Keratinocyte (primary cell): ENCODE measurements around the gene ACSS2. TPM values are rescaled to one million over a fixed set of nuclear protein-coding genes. Genes with fewer than 3 reads are reported as not detected.

Experiments used
- DNase-seq: peaks from one replicate; pipeline ENCODE4 v3.0.0-alpha.2; 2011; ENCODE audit warnings: low read depth, missing footprints, low spot score
- FAIRE-seq: peaks from 2 replicates; lab custom pipeline; 2011; peaks lifted over from hg19 to GRCh38; lab: Jason Lieb, UNC
- H2AFZ ChIP-seq: 2 replicates; pipeline ENCODE4 v1.6.0; 2012; ENCODE audit warnings: low read length, control low read depth, inconsistent platforms; ENCODE audit not compliant: control insufficient read depth
- H3K27ac ChIP-seq: 2 replicates; pipeline ENCODE4 v1.5.1; 2011; ENCODE audit warnings: low read length; ENCODE audit not compliant: control insufficient read depth, insufficient read depth
- H3K27me3 ChIP-seq: 3 replicates; pipeline ENCODE4 v1.6.0; 2011; ENCODE audit warnings: low read length; ENCODE audit not compliant: control insufficient read depth, insufficient read depth; ENCODE audit errors: extremely low read depth
- H3K36me3 ChIP-seq, 2 experiments: 2 replicates in 1 of 2; 3 replicates in 1 of 2; pipeline ENCODE4 v1.5.1; 2011; ENCODE audit warnings: low read length in 2 of 2, mild to moderate bottlenecking in 1 of 2; ENCODE audit not compliant: control insufficient read depth in 2 of 2, insufficient read depth in 2 of 2; ENCODE audit errors: extremely low read depth in 1 of 2
- H3K4me1 ChIP-seq: 3 replicates; pipeline ENCODE4 v1.5.1; 2011; ENCODE audit warnings: low read length; ENCODE audit not compliant: control insufficient read depth, insufficient read depth; ENCODE audit errors: extremely low read depth
- H3K4me2 ChIP-seq: 3 replicates; pipeline ENCODE4 v1.6.0; 2011; ENCODE audit warnings: low read depth, low read length; ENCODE audit not compliant: control insufficient read depth, insufficient read depth; ENCODE audit errors: extremely low read depth
- H3K4me3 ChIP-seq, 3 experiments: fragments of 200-600 bp in 1 of 3; sonication (generic) in 1 of 3; 2 replicates in 2 of 3; 3 replicates in 1 of 3; pipeline ENCODE4 v1.5.1; 2011 to 2016; ENCODE audit warnings: low read length in 3 of 3, mild to moderate bottlenecking in 3 of 3, control low read depth in 2 of 3, inconsistent platforms in 1 of 3, low read depth in 1 of 3, mixed read lengths in 1 of 3, mixed run types in 1 of 3, moderate library complexity in 1 of 3; ENCODE audit not compliant: control insufficient read depth in 2 of 3, insufficient read depth in 2 of 3; ENCODE audit errors: extremely low read depth in 1 of 3
- H3K79me2 ChIP-seq: 2 replicates; pipeline ENCODE4 v1.6.0; 2012; ENCODE audit warnings: low read length; ENCODE audit not compliant: control insufficient read depth, insufficient read depth
- H3K9ac ChIP-seq: 3 replicates; pipeline ENCODE4 v1.6.0; 2011; ENCODE audit warnings: low read length; ENCODE audit not compliant: control insufficient read depth, insufficient read depth; ENCODE audit errors: extremely low read depth
- H3K9me1 ChIP-seq: 3 replicates; pipeline ENCODE4 v1.6.0; 2011; ENCODE audit warnings: low read length; ENCODE audit not compliant: control insufficient read depth, insufficient read depth; ENCODE audit errors: extremely low read depth
- H3K9me3 ChIP-seq: 2 replicates; pipeline ENCODE4 v1.5.1; 2012; ENCODE audit warnings: low read depth, low read length; ENCODE audit not compliant: control insufficient read depth
- H4K20me1 ChIP-seq: 3 replicates; pipeline ENCODE4 v1.6.0; 2011; ENCODE audit warnings: low read length; ENCODE audit not compliant: control insufficient read depth, insufficient read depth; ENCODE audit errors: extremely low read depth
- EZH2 ChIP-seq: IDR thresholded peaks from one replicate; pipeline ENCODE4 v1.6.1; 2012; ENCODE audit warnings: inconsistent platforms, mild to moderate bottlenecking, low read length, moderate library complexity
- dilution Hi-C: fragments of 300-500 bp; cut with MboI; formaldehyde crosslinking; loops from one replicate; pipeline ENCODE4 v1.7.0; 2020; ENCODE audit warnings: low sequenced_read_pairs; ENCODE audit not compliant: extremely low pct_ligation_motif_present
- polyA plus RNA-seq, 5 experiments: library from polyadenylated mRNA; depleted of rRNA in 3 of 5; stranded (reverse) in 3 of 5; stranded (forward) in 1 of 5; unstranded in 1 of 5; fragments of >200 nt; gene quantifications; 1 replicate in 1 of 5; 2 replicates in 3 of 5; 3 replicates in 1 of 5; pipeline versions ENCODE4 v1.2.1 to v1.2.3, GENCODE V29; 2011 to 2012; ENCODE audit warnings: missing spikeins in 2 of 5, low read depth in 1 of 5, low replicate concordance in 1 of 5
- TF ChIP-seq, protein P1 (sequence below), 3 experiments: IDR thresholded peaks in 1 of 3; conservative IDR thresholded peaks in 1 of 3; optimal IDR thresholded peaks in 1 of 3; 2 replicates in 2 of 3; 3 replicates in 1 of 3; pipeline versions ENCODE3 to v1.5.1; 2011; ENCODE audit warnings: low read length in 3 of 3, mild to moderate bottlenecking in 3 of 3, moderate library complexity in 2 of 3, control low read depth in 1 of 3, inconsistent platforms in 1 of 3; ENCODE audit not compliant: insufficient read depth in 2 of 3; ENCODE audit errors: extremely low read depth in 1 of 3

ACSS2 gene
- polyA plus RNA-seq, 1 donor (not counting 4 experiments of a cell fraction or from before 2014, with no cell fraction given): 90.6 TPM

- Histone ChIP-seq H3K9me3 (no peaks in the 10 kb centered on the region), H3K4me3 (no peak overlapping the region), H3K9me1 (peaks cover 5% of the 10 kb centered on the region), H3K9ac (no peak overlapping the region), H3K79me2 (peaks cover 20% of the 10 kb centered on the region), H4K20me1 (no peaks in the 10 kb centered on the region), H3K27me3 (no peaks in the 10 kb centered on the region), H3K4me2 (no peak overlapping the region), H3K27ac (no peak overlapping the region), H3K4me1 (peaks cover 27% of the 10 kb centered on the region), H2AFZ (no peak overlapping the region), H3K36me3 (peaks cover 0 to 1% of the 10 kb centered on the region in 2 experiments)
- dilution Hi-C loops: no loop called here
- FAIRE-seq (peak; percentile 71), DNase-seq (peak; percentile 62)
- no peak for TF ChIP-seq EZH2
- TF ChIP-seq, protein P1, sequence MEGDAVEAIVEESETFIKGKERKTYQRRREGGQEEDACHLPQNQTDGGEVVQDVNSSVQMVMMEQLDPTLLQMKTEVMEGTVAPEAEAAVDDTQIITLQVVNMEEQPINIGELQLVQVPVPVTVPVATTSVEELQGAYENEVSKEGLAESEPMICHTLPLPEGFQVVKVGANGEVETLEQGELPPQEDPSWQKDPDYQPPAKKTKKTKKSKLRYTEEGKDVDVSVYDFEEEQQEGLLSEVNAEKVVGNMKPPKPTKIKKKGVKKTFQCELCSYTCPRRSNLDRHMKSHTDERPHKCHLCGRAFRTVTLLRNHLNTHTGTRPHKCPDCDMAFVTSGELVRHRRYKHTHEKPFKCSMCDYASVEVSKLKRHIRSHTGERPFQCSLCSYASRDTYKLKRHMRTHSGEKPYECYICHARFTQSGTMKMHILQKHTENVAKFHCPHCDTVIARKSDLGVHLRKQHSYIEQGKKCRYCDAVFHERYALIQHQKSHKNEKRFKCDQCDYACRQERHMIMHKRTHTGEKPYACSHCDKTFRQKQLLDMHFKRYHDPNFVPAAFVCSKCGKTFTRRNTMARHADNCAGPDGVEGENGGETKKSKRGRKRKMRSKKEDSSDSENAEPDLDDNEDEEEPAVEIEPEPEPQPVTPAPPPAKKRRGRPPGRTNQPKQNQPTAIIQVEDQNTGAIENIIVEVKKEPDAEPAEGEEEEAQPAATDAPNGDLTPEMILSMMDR (optimal IDR thresholded peaks at IDR 0.05 in 1 of 3, IDR thresholded peaks at IDR 0.05 in 1 of 3, conservative IDR thresholded peaks at IDR 0.05 in 1 of 3; ENCODE audit: extremely low read depth in 1 of 3, insufficient read depth in 2 of 3, low read length in 3 of 3): peak; percentile 86 to 99 (median 87)
Observed at GRCh38 chr20:34874094-34874654, 2.2 kb upstream of the ACSS2 start.

- Histone ChIP-seq H3K27me3 (no peaks in the 10 kb centered on the region), H3K27ac (peak overlapping the region; percentile 71), H3K4me1 (peaks cover 27% of the 10 kb centered on the region), H3K79me2 (peaks cover 29% of the 10 kb centered on the region), H2AFZ (peak overlapping the region; percentile 88), H3K4me3 (peak overlapping the region; percentile 34 to 86 (median 60)), H3K9me3 (no peaks in the 10 kb centered on the region), H3K4me2 (peak overlapping the region; percentile 86), H3K36me3 (peaks cover 0 to 3% of the 10 kb centered on the region in 2 experiments), H3K9ac (peak overlapping the region; percentile 32), H4K20me1 (no peaks in the 10 kb centered on the region), H3K9me1 (peaks cover 5% of the 10 kb centered on the region)
- FAIRE-seq (peak; percentile 71), DNase-seq (peak; percentile 99)
- TF ChIP-seq, protein P1 (optimal IDR thresholded peaks at IDR 0.05 in 1 of 3, IDR thresholded peaks at IDR 0.05 in 1 of 3, conservative IDR thresholded peaks at IDR 0.05 in 1 of 3; ENCODE audit: extremely low read depth in 1 of 3, insufficient read depth in 2 of 3, low read length in 3 of 3): peak; percentile 28 to 50 (median 35)
- no peak for TF ChIP-seq EZH2
- dilution Hi-C loops: no loop called here
Observed at GRCh38 chr20:34875642-34876405, 588 bp upstream of the ACSS2 start.
